Fibroblast of lung (primary cell): ENCODE data around the gene LIPT2. TPM values are rescaled to one million over a fixed set of nuclear protein-coding genes. Genes with fewer than 3 reads are reported as not detected.

ENCODE experiments used
- DNase-seq, 2 donors: peaks; one replicate each; pipeline versions ENCODE4 v3.0.0 to v3.0.0-alpha.2; 2010; ENCODE audit warnings: low read depth in 2 of 2
- H2AFZ ChIP-seq: 2 replicates; pipeline ENCODE4 v1.5.1; 2012; ENCODE audit warnings: low read length, control low read depth, inconsistent platforms
- H3K27ac ChIP-seq: 2 replicates; pipeline ENCODE4 v1.5.1; 2011; ENCODE audit warnings: low read length, control low read depth; ENCODE audit not compliant: insufficient read depth
- H3K27me3 ChIP-seq: 2 replicates; pipeline ENCODE4 v1.5.1; 2011; ENCODE audit warnings: mild to moderate bottlenecking, low read length; ENCODE audit not compliant: control insufficient read depth, insufficient read depth
- H3K36me3 ChIP-seq: 2 replicates; pipeline ENCODE4 v1.5.1; 2011; ENCODE audit warnings: low read length; ENCODE audit not compliant: control insufficient read depth, insufficient read depth
- H3K4me1 ChIP-seq: 2 replicates; pipeline ENCODE4 v1.5.1; 2011; ENCODE audit warnings: low read length; ENCODE audit not compliant: control insufficient read depth, insufficient read depth; ENCODE audit errors: extremely low read depth
- H3K4me2 ChIP-seq: 2 replicates; pipeline ENCODE4 v1.5.1; 2011; ENCODE audit warnings: low read length, control low read depth; ENCODE audit not compliant: insufficient read depth; ENCODE audit errors: extremely low read depth
- H3K4me3 ChIP-seq, 4 experiments: fragments of 200-600 bp in 1 of 4; sonication (generic) in 1 of 4; replicated peaks in 1 of 4; 2 replicates each; pipeline ENCODE4 v1.5.1; 2011 to 2016; ENCODE audit warnings: low read length in 4 of 4, low read depth in 3 of 4, mild to moderate bottlenecking in 3 of 4, control low read depth in 2 of 4, inconsistent platforms in 1 of 4, mixed read lengths in 1 of 4; ENCODE audit not compliant: insufficient read depth in 1 of 4; ENCODE audit errors: control extremely low read depth in 1 of 4
- H3K79me2 ChIP-seq: 2 replicates; pipeline ENCODE4 v1.5.1; 2012; ENCODE audit warnings: mild to moderate bottlenecking, low read length, inconsistent platforms; ENCODE audit not compliant: control insufficient read depth, insufficient read depth
- H3K9ac ChIP-seq: 2 replicates; pipeline ENCODE4 v1.5.1; 2011; ENCODE audit warnings: mild to moderate bottlenecking, low read length, control low read depth; ENCODE audit not compliant: insufficient read depth
- H3K9me3 ChIP-seq: 2 replicates; pipeline ENCODE4 v1.5.1; 2012; ENCODE audit warnings: low read depth, low read length; ENCODE audit not compliant: control insufficient read depth, insufficient read depth
- H4K20me1 ChIP-seq: 2 replicates; pipeline ENCODE4 v1.5.1; 2011; ENCODE audit warnings: low read length; ENCODE audit not compliant: control insufficient read depth, insufficient read depth; ENCODE audit errors: extremely low read depth
- EZH2 ChIP-seq: IDR thresholded peaks from 2 replicates; pipeline ENCODE4 v1.5.1; 2012; ENCODE audit warnings: low read length, control low read depth, mild to moderate bottlenecking; ENCODE audit errors: missing control alignments
- polyA plus RNA-seq, 2 donors: library from polyadenylated mRNA; depleted of rRNA in 1 of 2; stranded (reverse) in 1 of 2; unstranded in 1 of 2; fragments of >200 nt; gene quantifications; 2 replicates each; pipeline ENCODE4 v1.2.1, GENCODE V29; 2011 to 2012; ENCODE audit warnings: missing spikeins in 1 of 2
- total RNA-seq: library from RNA; depleted of rRNA; stranded (reverse); fragments of >200 nt; gene quantifications from 2 replicates; pipeline ENCODE4 v1.2.1, GENCODE V29; 2014
- TF ChIP-seq, protein P1 (sequence below), 2 donors: IDR thresholded peaks in 1 of 2; conservative IDR thresholded peaks in 1 of 2; 1 replicate in 1 of 2; 2 replicates in 1 of 2; pipeline ENCODE4 v1.5.1; 2011 to 2012; ENCODE audit warnings: low read length in 2 of 2, control low read depth in 1 of 2, inconsistent platforms in 1 of 2, low read depth in 1 of 2, mild to moderate bottlenecking in 1 of 2

LIPT2 gene
- total and polyA plus RNA-seq, 2 donors (not counting 1 experiment from before 2014, with no cell fraction given) = 1.8 to 2.8 TPM

DNA sequence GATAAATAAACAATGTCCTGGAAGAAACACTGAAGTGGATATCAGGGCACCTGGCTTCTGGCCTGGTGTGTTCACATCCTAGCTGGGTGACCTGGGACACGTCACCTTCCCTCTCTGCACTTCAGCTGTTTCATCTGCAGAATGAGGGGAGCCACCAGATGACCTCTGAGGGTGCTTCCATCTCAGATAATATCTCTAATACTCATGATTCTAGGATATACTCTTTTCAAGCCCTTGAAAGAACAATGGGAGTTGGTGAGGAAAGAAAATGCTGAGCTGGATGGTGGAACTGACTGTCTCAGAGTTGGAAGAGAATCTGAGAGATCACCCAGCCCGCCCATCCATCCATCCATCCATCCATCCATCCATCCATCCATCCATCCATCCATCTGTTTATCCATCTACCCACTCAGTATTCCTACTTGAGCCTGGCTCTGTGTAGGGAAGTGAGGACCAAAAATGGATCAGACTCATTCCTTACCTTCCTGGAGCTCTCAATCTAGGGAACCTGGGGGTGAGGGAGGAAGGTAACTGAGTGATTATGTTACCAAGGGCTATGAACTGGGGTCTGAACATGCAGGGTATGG, 28.2 kb upstream of the LIPT2 start:
- H3K9ac ChIP-seq = no peak overlapping the region
- no peak overlapping the region for H2AFZ ChIP-seq
- H3K4me2 ChIP-seq = no peak overlapping the region
- no peak overlapping the region for H3K27ac ChIP-seq
- H3K4me3 ChIP-seq = no peak overlapping the region
- H4K20me1 ChIP-seq = no peaks in the 10 kb centered on the region
- no peaks in the 10 kb centered on the region for H3K36me3 ChIP-seq
- H3K79me2 ChIP-seq = no peaks in the 10 kb centered on the region
- no peaks in the 10 kb centered on the region for H3K4me1 ChIP-seq
- no peak for DNase-seq
- TF ChIP-seq, protein P1, sequence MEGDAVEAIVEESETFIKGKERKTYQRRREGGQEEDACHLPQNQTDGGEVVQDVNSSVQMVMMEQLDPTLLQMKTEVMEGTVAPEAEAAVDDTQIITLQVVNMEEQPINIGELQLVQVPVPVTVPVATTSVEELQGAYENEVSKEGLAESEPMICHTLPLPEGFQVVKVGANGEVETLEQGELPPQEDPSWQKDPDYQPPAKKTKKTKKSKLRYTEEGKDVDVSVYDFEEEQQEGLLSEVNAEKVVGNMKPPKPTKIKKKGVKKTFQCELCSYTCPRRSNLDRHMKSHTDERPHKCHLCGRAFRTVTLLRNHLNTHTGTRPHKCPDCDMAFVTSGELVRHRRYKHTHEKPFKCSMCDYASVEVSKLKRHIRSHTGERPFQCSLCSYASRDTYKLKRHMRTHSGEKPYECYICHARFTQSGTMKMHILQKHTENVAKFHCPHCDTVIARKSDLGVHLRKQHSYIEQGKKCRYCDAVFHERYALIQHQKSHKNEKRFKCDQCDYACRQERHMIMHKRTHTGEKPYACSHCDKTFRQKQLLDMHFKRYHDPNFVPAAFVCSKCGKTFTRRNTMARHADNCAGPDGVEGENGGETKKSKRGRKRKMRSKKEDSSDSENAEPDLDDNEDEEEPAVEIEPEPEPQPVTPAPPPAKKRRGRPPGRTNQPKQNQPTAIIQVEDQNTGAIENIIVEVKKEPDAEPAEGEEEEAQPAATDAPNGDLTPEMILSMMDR (conservative IDR thresholded peaks at IDR 0.05 in 1 of 2, IDR thresholded peaks at IDR 0.05 in 1 of 2; ENCODE audit: low read depth in 1 of 2, low read length in 2 of 2) = no peak
- no peak for TF ChIP-seq EZH2
- H3K27me3 ChIP-seq = peaks cover 12% of the 10 kb centered on the region
- H3K9me3 ChIP-seq = no peaks in the 10 kb centered on the region

DNA sequence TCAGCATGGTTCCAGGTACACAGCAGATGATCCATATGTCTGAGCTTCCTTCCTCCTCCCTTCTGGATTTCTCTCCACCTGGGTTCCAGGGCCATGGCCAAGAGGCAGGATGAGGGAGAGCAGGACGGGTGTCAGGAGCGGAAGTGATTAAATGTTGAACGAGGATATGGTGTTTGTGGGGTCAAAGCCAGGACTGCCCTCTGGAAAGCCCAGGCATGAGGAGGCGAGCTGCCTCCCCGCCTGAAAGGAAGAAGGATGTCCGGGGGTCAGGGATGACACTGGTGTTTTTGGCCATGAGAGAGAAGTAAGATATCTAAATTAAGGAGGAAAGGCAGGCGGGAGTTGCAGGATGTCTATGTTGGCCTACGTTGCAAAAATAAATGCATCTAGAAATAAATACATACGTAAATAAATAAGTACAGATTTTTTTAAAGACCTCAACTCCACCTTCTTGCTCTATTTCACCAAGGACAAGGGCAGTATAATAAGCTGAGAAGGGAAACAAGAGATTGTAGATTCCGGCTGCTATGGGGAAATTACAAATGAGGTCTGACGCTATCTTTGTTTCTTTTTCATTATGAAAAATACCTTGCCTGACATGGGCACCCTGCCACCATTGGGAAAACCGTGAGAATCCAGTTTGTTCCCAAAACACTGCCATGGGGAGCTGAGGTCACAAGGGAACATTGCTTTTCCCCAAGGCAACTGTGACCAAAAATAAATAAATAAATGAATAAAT, 27.6 kb upstream of the LIPT2 start:
- no peak for TF ChIP-seq EZH2
- TF ChIP-seq, protein P1 (conservative IDR thresholded peaks at IDR 0.05 in 1 of 2, IDR thresholded peaks at IDR 0.05 in 1 of 2; ENCODE audit: low read depth in 1 of 2, low read length in 2 of 2) = no peak
- Histone ChIP-seq H2AFZ (no peak overlapping the region), H3K27me3 (peaks cover 12% of the 10 kb centered on the region), H3K79me2 (no peaks in the 10 kb centered on the region), H3K4me2 (no peak overlapping the region), H3K9me3 (no peaks in the 10 kb centered on the region), H3K4me1 (no peaks in the 10 kb centered on the region), H3K4me3 (no peak overlapping the region), H3K36me3 (no peaks in the 10 kb centered on the region), H4K20me1 (no peaks in the 10 kb centered on the region), H3K9ac (no peak overlapping the region), H3K27ac (no peak overlapping the region)
- no peak for DNase-seq

DNA sequence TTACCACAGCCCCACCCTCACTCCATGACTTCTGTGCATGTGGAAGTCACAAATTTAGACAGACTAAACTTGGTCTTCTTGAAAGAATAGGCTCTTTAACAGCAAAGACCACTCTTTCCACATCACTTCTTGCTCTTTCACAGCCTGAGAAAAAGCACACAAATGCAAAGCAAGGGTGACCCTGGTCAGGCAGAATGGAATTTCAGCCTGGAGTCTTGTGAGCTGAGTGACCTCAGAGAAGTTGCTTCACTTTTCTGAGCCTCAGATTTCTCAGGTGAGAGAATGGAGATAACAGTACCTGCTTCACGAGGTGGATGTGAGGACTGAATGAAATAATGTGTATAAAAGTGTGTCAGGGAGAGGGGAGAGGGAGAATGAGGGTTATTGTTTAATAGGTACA, 26.8 kb upstream of the LIPT2 start:
- no peak for DNase-seq
- Histone ChIP-seq H3K27ac (no peak overlapping the region), H3K9me3 (no peaks in the 10 kb centered on the region), H3K36me3 (no peaks in the 10 kb centered on the region), H3K4me2 (no peak overlapping the region), H3K4me1 (no peaks in the 10 kb centered on the region), H4K20me1 (no peaks in the 10 kb centered on the region), H2AFZ (no peak overlapping the region), H3K27me3 (peaks cover 12% of the 10 kb centered on the region), H3K9ac (no peak overlapping the region), H3K4me3 (no peak overlapping the region), H3K79me2 (no peaks in the 10 kb centered on the region)
- TF ChIP-seq, protein P1 (conservative IDR thresholded peaks at IDR 0.05 in 1 of 2, IDR thresholded peaks at IDR 0.05 in 1 of 2; ENCODE audit: low read depth in 1 of 2, low read length in 2 of 2) = no peak
- no peak for TF ChIP-seq EZH2
